Karpas-422 (cell line): ENCODE data around the gene PIGB. TPM values are rescaled to one million over a fixed set of nuclear protein-coding genes. Genes with fewer than 3 reads are reported as not detected.

ENCODE experiments used
- DNase-seq: peaks from one replicate; pipeline ENCODE4 v3.0.0-alpha.2; 2015
- H2AFZ ChIP-seq: fragments of 200-600 bp; sonication (generic); 2 replicates; pipeline ENCODE4 v1.6.1; 2014; ENCODE audit warnings: antibody characterized with exemption, low read length, mixed read lengths
- H3K27ac ChIP-seq: fragments of 200-600 bp; sonication (generic); 2 replicates; pipeline ENCODE4 v1.5.1; 2014; ENCODE audit warnings: mild to moderate bottlenecking, low read length, moderate library complexity
- H3K27me3 ChIP-seq: fragments of 200-600 bp; sonication (generic); 2 replicates; pipeline ENCODE4 v1.6.1; 2014; ENCODE audit warnings: low read length, mixed read lengths
- H3K36me3 ChIP-seq: fragments of 200-600 bp; sonication (generic); 2 replicates; pipeline ENCODE4 v1.6.1; 2014; ENCODE audit warnings: low read length, mixed read lengths; ENCODE audit not compliant: insufficient read depth
- H3K4me1 ChIP-seq: fragments of 200-600 bp; sonication (generic); 2 replicates; pipeline ENCODE4 v1.6.1; 2014; ENCODE audit warnings: mild to moderate bottlenecking, low read length, mixed read lengths
- H3K4me2 ChIP-seq: fragments of 200-600 bp; sonication (generic); 2 replicates; pipeline ENCODE4 v1.6.1; 2014; ENCODE audit warnings: low read length, low read depth, mild to moderate bottlenecking; ENCODE audit not compliant: poor library complexity, severe bottlenecking
- H3K4me3 ChIP-seq: fragments of 200-600 bp; sonication (generic); 2 replicates; pipeline ENCODE4 v1.5.1; 2014; ENCODE audit warnings: mild to moderate bottlenecking, antibody characterized with exemption, low read length, mixed read lengths
- H3K79me2 ChIP-seq: fragments of 200-600 bp; sonication (generic); 2 replicates; pipeline ENCODE4 v1.6.1; 2014; ENCODE audit warnings: mild to moderate bottlenecking, low read length, mixed read lengths
- H3K9ac ChIP-seq: fragments of 200-600 bp; sonication (generic); 2 replicates; pipeline ENCODE4 v1.6.0; 2014; ENCODE audit warnings: low read length
- H3K9me2 ChIP-seq: fragments of 200-600 bp; sonication (generic), shearing (Covaris generic); replicated peaks from 2 replicates; pipeline ENCODE4 v1.6.0; 2014; ENCODE audit warnings: mild to moderate bottlenecking, low read length, moderate library complexity; ENCODE audit not compliant: insufficient read depth
- H3K9me3 ChIP-seq: fragments of 300-700, 200-600 bp; sonication (generic); 2 replicates; pipeline ENCODE4 v1.6.1; 2014; ENCODE audit warnings: low read length, mixed read lengths
- H4K20me1 ChIP-seq: fragments of 200-600 bp; sonication (generic); 2 replicates; pipeline ENCODE4 v1.6.1; 2014; ENCODE audit warnings: mild to moderate bottlenecking, antibody characterized with exemption, low read length, low read depth; ENCODE audit not compliant: insufficient read depth
- total RNA-seq: library from RNA; depleted of rRNA; stranded (reverse); fragments of >200 nt; shearing (Covaris generic); gene quantifications from 2 replicates; pipeline ENCODE4 v1.2.3, GENCODE V29; 2014; ENCODE audit warnings: low replicate concordance

PIGB gene
- total RNA-seq, 1 experiment from 2014 or later: 46.6 TPM

GRCh38 chr15:55372701-55373440 lies 53.8 kb downstream of the PIGB start:
- H3K36me3 ChIP-seq: peaks cover 20% of the 10 kb centered on the region; the same call in 1 of the 2 replicates
- H3K4me2 ChIP-seq: no peak overlapping the region
- no peaks in the 10 kb centered on the region for H3K9me3 ChIP-seq
- DNase-seq: no peak
- H4K20me1 ChIP-seq: no peaks in the 10 kb centered on the region
- no peaks in the 10 kb centered on the region for H3K27me3 ChIP-seq
- no peak overlapping the region for H2AFZ ChIP-seq
- peaks cover 7% of the 10 kb centered on the region for H3K4me1 ChIP-seq
- H3K4me3 ChIP-seq: no peak overlapping the region
- H3K9ac ChIP-seq: no peak overlapping the region
- no peaks in the 10 kb centered on the region for H3K9me2 ChIP-seq
- no peak overlapping the region for H3K27ac ChIP-seq
- no peaks in the 10 kb centered on the region for H3K79me2 ChIP-seq

GRCh38 chr15:55379095-55379494 lies 60.1 kb downstream of the PIGB start:
- Histone ChIP-seq H3K9me3 (no peaks in the 10 kb centered on the region), H3K4me2 (no peak overlapping the region), H3K4me3 (no peak overlapping the region), H3K79me2 (no peaks in the 10 kb centered on the region), H4K20me1 (no peaks in the 10 kb centered on the region), H3K9me2 (no peaks in the 10 kb centered on the region), H3K27ac (no peak overlapping the region), H3K27me3 (no peaks in the 10 kb centered on the region), H3K9ac (no peak overlapping the region), H3K4me1 (no peaks in the 10 kb centered on the region), H3K36me3 (peaks cover 14% of the 10 kb centered on the region), H2AFZ (no peak overlapping the region)
- no peak for DNase-seq

GRCh38 chr15:55381595-55381994 lies 62.6 kb downstream of the PIGB start:
- Histone ChIP-seq H3K9me2 (no peaks in the 10 kb centered on the region), H3K4me2 (no peak overlapping the region), H4K20me1 (no peaks in the 10 kb centered on the region), H2AFZ (no peak overlapping the region), H3K4me1 (peaks cover 9% of the 10 kb centered on the region), H3K4me3 (no peak overlapping the region), H3K9ac (no peak overlapping the region), H3K79me2 (no peaks in the 10 kb centered on the region; the same call in 1 of the 2 replicates), H3K36me3 (peaks cover 18% of the 10 kb centered on the region), H3K9me3 (no peaks in the 10 kb centered on the region), H3K27ac (no peak overlapping the region), H3K27me3 (no peaks in the 10 kb centered on the region)
- DNase-seq: no peak

- H3K9ac ChIP-seq: no peak overlapping the region
- no peak for DNase-seq
- H3K36me3 ChIP-seq: peaks cover 24% of the 10 kb centered on the region
- H3K9me3 ChIP-seq: no peaks in the 10 kb centered on the region
- H3K27me3 ChIP-seq: no peaks in the 10 kb centered on the region
- H2AFZ ChIP-seq: no peak overlapping the region
- H3K4me1 ChIP-seq: peaks cover 9% of the 10 kb centered on the region
- H3K4me2 ChIP-seq: no peak overlapping the region
- no peaks in the 10 kb centered on the region for H3K9me2 ChIP-seq
- no peak overlapping the region for H3K27ac ChIP-seq
- no peaks in the 10 kb centered on the region for H4K20me1 ChIP-seq
- H3K4me3 ChIP-seq: no peak overlapping the region
- peaks cover 2% of the 10 kb centered on the region; the same call in 1 of the 2 replicates for H3K79me2 ChIP-seq
Measured at GRCh38 chr15:55383687-55384086, 64.7 kb downstream of the PIGB start.

GRCh38 chr15:55387027-55387426 lies 68.0 kb downstream of the PIGB start:
- no peak overlapping the region for H3K4me3 ChIP-seq
- H3K27me3 ChIP-seq: no peaks in the 10 kb centered on the region
- no peak overlapping the region for H3K9ac ChIP-seq
- no peaks in the 10 kb centered on the region for H3K9me3 ChIP-seq
- peaks cover 24% of the 10 kb centered on the region for H3K36me3 ChIP-seq
- DNase-seq: no peak
- peaks cover 17% of the 10 kb centered on the region for H3K79me2 ChIP-seq
- H4K20me1 ChIP-seq: no peaks in the 10 kb centered on the region
- peaks cover 9% of the 10 kb centered on the region for H3K4me1 ChIP-seq
- no peaks in the 10 kb centered on the region for H3K9me2 ChIP-seq
- no peak overlapping the region for H3K27ac ChIP-seq
- no peak overlapping the region for H2AFZ ChIP-seq
- no peak overlapping the region for H3K4me2 ChIP-seq

GRCh38 chr15:55389264-55389607 lies 70.2 kb downstream of the PIGB start:
- Histone ChIP-seq H3K79me2 (peaks cover 36% of the 10 kb centered on the region), H3K4me2 (no peak overlapping the region)

GRCh38 chr15:55394694-55395093 lies 75.7 kb downstream of the PIGB start:
- H3K27me3 ChIP-seq: no peaks in the 10 kb centered on the region
- H3K79me2 ChIP-seq: peaks cover 79% of the 10 kb centered on the region
- no peak overlapping the region for H2AFZ ChIP-seq
- H4K20me1 ChIP-seq: no peaks in the 10 kb centered on the region
- DNase-seq: no peak
- H3K9me3 ChIP-seq: no peaks in the 10 kb centered on the region
- no peak overlapping the region for H3K27ac ChIP-seq
- H3K4me3 ChIP-seq: no peak overlapping the region
- no peaks in the 10 kb centered on the region for H3K9me2 ChIP-seq
- H3K4me2 ChIP-seq: no peak overlapping the region
- peaks cover 3% of the 10 kb centered on the region; the same call in 1 of the 2 replicates for H3K4me1 ChIP-seq
- H3K9ac ChIP-seq: no peak overlapping the region
- peaks cover 5% of the 10 kb centered on the region; the same call in 1 of the 2 replicates for H3K36me3 ChIP-seq

More at GRCh38 chr15:55389264-55389607, 70.2 kb downstream of the PIGB start:
- Histone ChIP-seq H3K9me3 (no peaks in the 10 kb centered on the region), H3K9ac (no peak overlapping the region), H3K4me3 (no peak overlapping the region), H3K27ac (no peak overlapping the region), H2AFZ (no peak overlapping the region), H3K4me1 (peaks cover 9% of the 10 kb centered on the region), H4K20me1 (no peaks in the 10 kb centered on the region), H3K9me2 (no peaks in the 10 kb centered on the region), H3K36me3 (peaks cover 20% of the 10 kb centered on the region), H3K27me3 (no peaks in the 10 kb centered on the region)
- DNase-seq: no peak

- Histone ChIP-seq H3K79me2 (peaks cover 89% of the 10 kb centered on the region), H3K4me3 (no peak overlapping the region), H4K20me1 (no peaks in the 10 kb centered on the region), H3K36me3 (peaks cover 5% of the 10 kb centered on the region; the same call in 1 of the 2 replicates), H3K27ac (no peak overlapping the region), H3K9me2 (no peaks in the 10 kb centered on the region), H3K27me3 (no peaks in the 10 kb centered on the region), H3K4me1 (peaks cover 20% of the 10 kb centered on the region), H3K9ac (no peak overlapping the region), H3K9me3 (no peaks in the 10 kb centered on the region), H3K4me2 (no peak overlapping the region), H2AFZ (no peak overlapping the region)
- no peak for DNase-seq
Measured at GRCh38 chr15:55398243-55398642, 79.2 kb downstream of the PIGB start.
